Upper lobe of left lung (tissue), 4 donors: Measurements from ENCODE around the gene XXYLT1.

ENCODE experiments used
- POLR2A ChIP-seq, 4 donors: fragments of 450-650 bp; IDR thresholded peaks; one replicate each; pipeline ENCODE4 v1.5.1; 2016 to 2017; ENCODE audit warnings: antibody characterized with exemption in 4 of 4, mild to moderate bottlenecking in 2 of 4
- POLR2AphosphoS5 ChIP-seq, 2 donors: sonication (generic); formaldehyde crosslinking; IDR thresholded peaks; one replicate each; pipeline ENCODE4 v1.5.1; 2017; ENCODE audit warnings: antibody characterized with exemption in 2 of 2
- TF ChIP-seq, protein P1 (sequence below), 6 experiments: fragments of 450-650 bp in 4 of 6; fragments of 200-600 bp in 2 of 6; sonication (generic) in 2 of 6; IDR thresholded peaks; one replicate each; pipeline ENCODE4 v1.5.1; 2016 to 2019; ENCODE audit warnings: antibody characterized with exemption in 6 of 6

DNA sequence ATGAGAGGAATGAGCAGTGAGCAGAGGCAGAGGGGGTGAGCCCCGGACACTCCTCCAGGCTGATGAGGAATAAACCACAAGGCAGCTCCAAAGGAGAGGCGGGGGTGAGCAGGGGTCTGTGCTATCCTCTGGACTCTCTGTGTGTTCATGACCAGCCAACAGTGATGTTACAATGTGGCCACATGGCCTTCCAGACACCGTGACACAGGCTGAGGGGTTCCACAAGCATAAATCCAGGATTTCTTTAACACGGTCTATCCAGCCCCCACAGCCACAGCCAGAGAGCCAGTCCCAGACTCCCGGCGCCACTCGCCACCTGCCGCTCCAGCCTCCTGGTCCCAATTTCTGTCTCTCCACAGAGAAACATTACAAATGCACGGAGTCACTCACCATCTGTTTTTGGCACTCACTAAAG lies 24.4 kb downstream of the XXYLT1 start:
- TF ChIP-seq, protein P1, sequence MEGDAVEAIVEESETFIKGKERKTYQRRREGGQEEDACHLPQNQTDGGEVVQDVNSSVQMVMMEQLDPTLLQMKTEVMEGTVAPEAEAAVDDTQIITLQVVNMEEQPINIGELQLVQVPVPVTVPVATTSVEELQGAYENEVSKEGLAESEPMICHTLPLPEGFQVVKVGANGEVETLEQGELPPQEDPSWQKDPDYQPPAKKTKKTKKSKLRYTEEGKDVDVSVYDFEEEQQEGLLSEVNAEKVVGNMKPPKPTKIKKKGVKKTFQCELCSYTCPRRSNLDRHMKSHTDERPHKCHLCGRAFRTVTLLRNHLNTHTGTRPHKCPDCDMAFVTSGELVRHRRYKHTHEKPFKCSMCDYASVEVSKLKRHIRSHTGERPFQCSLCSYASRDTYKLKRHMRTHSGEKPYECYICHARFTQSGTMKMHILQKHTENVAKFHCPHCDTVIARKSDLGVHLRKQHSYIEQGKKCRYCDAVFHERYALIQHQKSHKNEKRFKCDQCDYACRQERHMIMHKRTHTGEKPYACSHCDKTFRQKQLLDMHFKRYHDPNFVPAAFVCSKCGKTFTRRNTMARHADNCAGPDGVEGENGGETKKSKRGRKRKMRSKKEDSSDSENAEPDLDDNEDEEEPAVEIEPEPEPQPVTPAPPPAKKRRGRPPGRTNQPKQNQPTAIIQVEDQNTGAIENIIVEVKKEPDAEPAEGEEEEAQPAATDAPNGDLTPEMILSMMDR (IDR thresholded peaks at IDR 0.05): no peak
- TF ChIP-seq POLR2AphosphoS5 (IDR thresholded peaks at IDR 0.05) (no peak), POLR2A (IDR thresholded peaks at IDR 0.05) (no peak)
